ENCODE results near the gene EVI2A. TPM values are rescaled to one million over a fixed set of nuclear protein-coding genes. Genes with fewer than 3 reads are reported as not detected.

Gene EVI2A
- total RNA-seq, 1 experiment from 2014 or later: not detected

GRCh38 chr17:31329221-31329620, 7.8 kb upstream of the EVI2A start:
- H4K20me1 ChIP-seq (ENCODE audit: insufficient read depth): no peaks in the 10 kb centered on the region; the same call in 1 of the 2 replicates
- no peaks in the 10 kb centered on the region for H3K79me2 ChIP-seq (ENCODE audit: insufficient read depth, low read length)
- ATAC-seq (no peak), DNase-seq (ENCODE audit: low read depth, low spot score) (no peak)
- H3K9me3 ChIP-seq (ENCODE audit: control insufficient read depth in 1 of 2, insufficient read depth in 1 of 2, low read depth in 1 of 2, low read length in 2 of 2): no peaks in the 10 kb centered on the region
- no peaks in the 10 kb centered on the region for H3K27me3 ChIP-seq (ENCODE audit: insufficient read depth, low read length)
- TF ChIP-seq EZH2phosphoT487 (IDR thresholded peaks at IDR 0.05; ENCODE audit: borderline replicate concordance): no peak
- no peak for TF ChIP-seq EZH2 (IDR thresholded peaks at IDR 0.05)
- no peak for TF ChIP-seq CEBPB (IDR thresholded peaks at IDR 0.05; ENCODE audit: low read depth)
- TF ChIP-seq FOSL1 (IDR thresholded peaks at IDR 0.05; ENCODE audit: low read depth): no peak
- TF ChIP-seq YY1 (IDR thresholded peaks at IDR 0.05; ENCODE audit: extremely low read depth, insufficient replicate concordance, low read depth, low read length): no peak
- no peak for TF ChIP-seq CTCF (IDR thresholded peaks at IDR 0.05 in 2 of 3, conservative IDR thresholded peaks at IDR 0.05 in 1 of 3; ENCODE audit: borderline replicate concordance in 1 of 3, insufficient read depth in 1 of 3, low read depth in 2 of 3, low read length in 2 of 3)
- no peak for TF ChIP-seq REST (IDR thresholded peaks at IDR 0.05; ENCODE audit: low read depth)
- RAD21 ChIA-PET (ENCODE audit: low non-redundant PET in 1 of 2, low total read pairs in 2 of 2, uncharacterized antibody in 2 of 2, unreplicated experiment in 2 of 2): no interaction called here
- BruUV-seq (replicated peaks): no TSS peak
- CTCF ChIA-PET: interaction anchor here (0.6 kb wide), 1 partner anchor 9 kb away, joined by 3 read pairs; no protein-coding TSS in a partner anchor
- intact Hi-C loops (cut with micrococcal nuclease): no loop called here
- no peaks in the 10 kb centered on the region for H3K9me2 ChIP-seq (ENCODE audit: insufficient read depth)
- no peaks in the 10 kb centered on the region for H3K4me1 ChIP-seq (ENCODE audit: control insufficient read depth in 1 of 2, insufficient read depth in 2 of 2, low read length in 2 of 2)
- H3K27ac ChIP-seq (ENCODE audit: low read depth, low read length): no peak overlapping the region
- POLR2A ChIA-PET: no interaction called here
- no peak overlapping the region for H2AFZ ChIP-seq (ENCODE audit: low read depth, low read length, poor library complexity, severe bottlenecking)
- no peak overlapping the region for H3K9ac ChIP-seq (ENCODE audit: low read length)
- H3K36me3 ChIP-seq (ENCODE audit: control insufficient read depth in 1 of 2, insufficient read depth in 2 of 2, low read length in 2 of 2): peaks cover 0 to 4% of the 10 kb centered on the region in 2 experiments; a peak in 1 of 4 replicates
- no peak overlapping the region for H3K4me2 ChIP-seq (ENCODE audit: low read length)
- H3K4me3 ChIP-seq (replicated peaks in 1 of 2; ENCODE audit: low read depth in 1 of 2, low read length in 2 of 2): no peak overlapping the region
